ENCODE measurements around the gene CHAC1. TPM values are rescaled to one million over a fixed set of nuclear protein-coding genes. Genes with fewer than 3 reads are reported as not detected.
A peak's percentile ranks its signal among the peaks of the same experiment; 100 is the strongest.

The CHAC1 gene
- total and polyA plus RNA-seq, 2 of the 13 experiments (the other 11 are each of a cell fraction or from before 2014, with no cell fraction given) = 0.44 TPM; not detected in 1

DNA sequence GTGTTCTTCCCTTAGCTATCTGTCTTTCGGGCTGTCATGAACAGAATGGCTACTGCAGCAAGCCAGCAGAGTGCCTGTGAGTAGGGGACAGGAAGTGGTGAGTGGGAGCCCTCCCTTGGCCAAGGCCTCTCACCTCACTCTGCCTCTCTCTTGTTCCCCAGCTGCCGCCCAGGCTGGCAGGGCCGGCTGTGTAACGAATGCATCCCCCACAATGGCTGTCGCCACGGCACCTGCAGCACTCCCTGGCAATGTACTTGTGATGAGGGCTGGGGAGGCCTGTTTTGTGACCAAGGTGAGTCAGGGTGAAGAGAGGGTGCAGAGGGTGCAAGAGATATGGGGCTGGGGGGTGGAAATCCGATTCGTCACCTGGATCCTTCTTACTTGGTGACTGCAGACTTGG, 21.1 kb upstream of the CHAC1 start (continued):
- TF ChIP-seq RFXANK (CRISPR knock-in tag; IDR thresholded peaks at IDR 0.05) (no peak), MTF2 (CRISPR knock-in tag; IDR thresholded peaks at IDR 0.05; ENCODE audit: borderline replicate concordance) (0 out of 2 replicates have a peak, but pooled peaks have one; percentile 9), NFKBIZ (CRISPR knock-in tag; IDR thresholded peaks at IDR 0.05) (no peak), GABPA (IDR thresholded peaks at IDR 0.05; ENCODE audit: low read depth, low read length) (no peak), GABPA (CRISPR knock-in tag; IDR thresholded peaks at IDR 0.05; ENCODE audit: low read depth) (peak; percentile 44; the same call in 1 of the 2 replicates), ZNF746 (CRISPR knock-in tag; IDR thresholded peaks at IDR 0.05) (no peak), CAMTA2 (CRISPR knock-in tag; IDR thresholded peaks at IDR 0.05; ENCODE audit: borderline replicate concordance) (no peak), ZFY (CRISPR knock-in tag; IDR thresholded peaks at IDR 0.05) (peak; percentile 27; the same call in 1 of the 2 replicates), GABPB1 (CRISPR knock-in tag; IDR thresholded peaks at IDR 0.05) (peak; percentile 54), NR1H2 (CRISPR knock-in tag; IDR thresholded peaks at IDR 0.05; ENCODE audit: borderline replicate concordance, low read depth) (no peak), RAD21 (CRISPR knock-in tag; IDR thresholded peaks at IDR 0.05) (no peak), SIX1 (CRISPR knock-in tag; IDR thresholded peaks at IDR 0.05; ENCODE audit: borderline replicate concordance) (no peak), SP2 (CRISPR knock-in tag; IDR thresholded peaks at IDR 0.05) (0 out of 2 replicates have a peak, but pooled peaks have one; percentile 7), TCF12 (IDR thresholded peaks at IDR 0.05) (no peak), TCF12 (CRISPR knock-in tag; IDR thresholded peaks at IDR 0.05) (no peak), RBM39 (IDR thresholded peaks at IDR 0.05; ENCODE audit: low read depth, low read length, poor library complexity, severe bottlenecking) (no peak), ZNF598 (CRISPR knock-in tag; IDR thresholded peaks at IDR 0.05; ENCODE audit: borderline replicate concordance) (0 out of 2 replicates have a peak, but pooled peaks have one; percentile 33), ELF3 (CRISPR knock-in tag; IDR thresholded peaks at IDR 0.05) (0 out of 2 replicates have a peak, but pooled peaks have one; percentile 10)
- TF ChIP-seq, protein P1, sequence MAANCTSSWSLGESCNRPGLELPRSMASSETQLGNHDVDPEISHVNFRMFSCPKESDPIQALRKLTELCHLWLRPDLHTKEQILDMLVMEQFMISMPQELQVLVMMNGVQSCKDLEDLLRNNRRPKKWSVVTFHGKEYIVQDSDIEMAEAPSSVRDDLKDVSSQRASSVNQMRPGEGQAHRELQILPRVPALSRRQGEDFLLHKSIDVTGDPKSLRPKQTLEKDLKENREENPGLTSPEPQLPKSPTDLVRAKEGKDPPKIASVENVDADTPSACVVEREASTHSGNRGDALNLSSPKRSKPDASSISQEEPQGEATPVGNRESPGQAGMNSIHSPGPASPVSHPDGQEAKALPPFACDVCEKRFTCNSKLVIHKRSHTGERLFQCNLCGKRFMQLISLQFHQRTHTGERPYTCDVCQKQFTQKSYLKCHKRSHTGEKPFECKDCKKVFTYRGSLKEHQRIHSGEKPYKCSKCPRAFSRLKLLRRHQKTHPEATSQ (CRISPR knock-in tag; IDR thresholded peaks at IDR 0.05; ENCODE audit: borderline replicate concordance) = no peak
- TF ChIP-seq, protein P2, sequence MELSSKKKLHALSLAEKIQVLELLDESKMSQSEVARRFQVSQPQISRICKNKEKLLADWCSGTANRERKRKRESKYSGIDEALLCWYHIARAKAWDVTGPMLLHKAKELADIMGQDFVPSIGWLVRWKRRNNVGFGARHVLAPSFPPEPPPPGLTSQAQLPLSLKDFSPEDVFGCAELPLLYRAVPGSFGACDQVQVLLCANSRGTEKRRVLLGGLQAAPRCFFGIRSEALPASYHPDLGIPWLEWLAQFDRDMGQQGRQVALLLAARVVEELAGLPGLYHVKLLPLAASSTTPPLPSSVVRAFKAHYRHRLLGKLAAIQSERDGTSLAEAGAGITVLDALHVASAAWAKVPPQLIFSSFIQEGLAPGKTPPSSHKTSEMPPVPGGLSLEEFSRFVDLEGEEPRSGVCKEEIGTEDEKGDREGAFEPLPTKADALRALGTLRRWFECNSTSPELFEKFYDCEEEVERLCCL (CRISPR knock-in tag; IDR thresholded peaks at IDR 0.05; ENCODE audit: borderline replicate concordance) = no peak
- TF ChIP-seq, protein P3, sequence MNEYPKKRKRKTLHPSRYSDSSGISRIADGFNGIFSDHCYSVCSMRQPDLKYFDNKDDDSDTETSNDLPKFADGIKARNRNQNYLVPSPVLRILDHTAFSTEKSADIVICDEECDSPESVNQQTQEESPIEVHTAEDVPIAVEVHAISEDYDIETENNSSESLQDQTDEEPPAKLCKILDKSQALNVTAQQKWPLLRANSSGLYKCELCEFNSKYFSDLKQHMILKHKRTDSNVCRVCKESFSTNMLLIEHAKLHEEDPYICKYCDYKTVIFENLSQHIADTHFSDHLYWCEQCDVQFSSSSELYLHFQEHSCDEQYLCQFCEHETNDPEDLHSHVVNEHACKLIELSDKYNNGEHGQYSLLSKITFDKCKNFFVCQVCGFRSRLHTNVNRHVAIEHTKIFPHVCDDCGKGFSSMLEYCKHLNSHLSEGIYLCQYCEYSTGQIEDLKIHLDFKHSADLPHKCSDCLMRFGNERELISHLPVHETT (CRISPR knock-in tag; conservative IDR thresholded peaks at IDR 0.05) = no peak
- TF ChIP-seq, protein P4, sequence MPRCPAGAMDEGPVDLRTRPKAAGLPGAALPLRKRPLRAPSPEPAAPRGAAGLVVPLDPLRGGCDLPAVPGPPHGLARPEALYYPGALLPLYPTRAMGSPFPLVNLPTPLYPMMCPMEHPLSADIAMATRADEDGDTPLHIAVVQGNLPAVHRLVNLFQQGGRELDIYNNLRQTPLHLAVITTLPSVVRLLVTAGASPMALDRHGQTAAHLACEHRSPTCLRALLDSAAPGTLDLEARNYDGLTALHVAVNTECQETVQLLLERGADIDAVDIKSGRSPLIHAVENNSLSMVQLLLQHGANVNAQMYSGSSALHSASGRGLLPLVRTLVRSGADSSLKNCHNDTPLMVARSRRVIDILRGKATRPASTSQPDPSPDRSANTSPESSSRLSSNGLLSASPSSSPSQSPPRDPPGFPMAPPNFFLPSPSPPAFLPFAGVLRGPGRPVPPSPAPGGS (CRISPR knock-in tag; IDR thresholded peaks at IDR 0.05) = 0 out of 2 replicates have a peak, but pooled peaks have one; percentile 27
